HepG2 (cell line): ENCODE results near the gene BIRC5. TPM values are rescaled to one million over a fixed set of nuclear protein-coding genes. Genes with fewer than 3 reads are reported as not detected.

ENCODE experiments used
- ARNT2 ChIP-seq: sonication (generic); formaldehyde crosslinking; IDR thresholded peaks from 2 replicates; pipeline ENCODE4 v1.8.0; 2022; ENCODE audit warnings: mild to moderate bottlenecking, low read depth, missing genetic modification reagents, moderate library complexity
- ATF1 ChIP-seq: IDR thresholded peaks from 2 replicates; pipeline ENCODE4 v1.6.1; 2016; ENCODE audit warnings: mild to moderate bottlenecking, control low read depth
- MED1 ChIP-seq: sonication (generic); formaldehyde crosslinking; IDR thresholded peaks from 2 replicates; pipeline ENCODE4 v1.4.0; 2020; ENCODE audit warnings: missing genetic modification reagents
- MED13 ChIP-seq: sonication (generic); formaldehyde crosslinking; IDR thresholded peaks from 2 replicates; pipeline ENCODE4 v1.5.0; 2020; ENCODE audit warnings: missing genetic modification reagents
- PATZ1 ChIP-seq: sonication (generic); formaldehyde crosslinking; IDR thresholded peaks from 2 replicates; pipeline ENCODE4 v1.4.0; 2020; ENCODE audit warnings: missing genetic modification reagents
- PLSCR1 ChIP-seq: sonication (generic); formaldehyde crosslinking; IDR thresholded peaks from 2 replicates; pipeline ENCODE4 v1.5.0; 2020; ENCODE audit warnings: missing genetic modification reagents, mild to moderate bottlenecking, borderline replicate concordance
- SSRP1 ChIP-seq: IDR thresholded peaks from 2 replicates; pipeline ENCODE4 v1.6.1; 2016; ENCODE audit warnings: control low read depth
- ZFP41 ChIP-seq: sonication (generic); formaldehyde crosslinking; IDR thresholded peaks from 2 replicates; pipeline ENCODE4 v1.4.0; 2020; ENCODE audit warnings: mild to moderate bottlenecking, missing genetic modification reagents, borderline replicate concordance
- ZNF17 ChIP-seq: sonication (generic); formaldehyde crosslinking; IDR thresholded peaks from 2 replicates; pipeline ENCODE4 v1.5.0; 2020; ENCODE audit warnings: mild to moderate bottlenecking, missing genetic modification reagents
- ZNF207 ChIP-seq: fragments of 450-650 bp; IDR thresholded peaks from 2 replicates; pipeline ENCODE4 v1.6.1; 2016; ENCODE audit warnings: antibody characterized with exemption, borderline replicate concordance
- ZNF318 ChIP-seq: sonication (generic); formaldehyde crosslinking; IDR thresholded peaks from 2 replicates; pipeline ENCODE4 v1.4.0; 2020; ENCODE audit warnings: mild to moderate bottlenecking, missing genetic modification reagents
- ZNF746 ChIP-seq: sonication (generic); formaldehyde crosslinking; IDR thresholded peaks from 2 replicates; pipeline ENCODE4 v1.8.0; 2022; ENCODE audit warnings: mild to moderate bottlenecking, missing genetic modification reagents
- ZNF883 ChIP-seq: sonication (generic); formaldehyde crosslinking; IDR thresholded peaks from 2 replicates; pipeline ENCODE4 v1.5.1; 2020; ENCODE audit warnings: mild to moderate bottlenecking, missing genetic modification reagents; ENCODE audit errors: not compliant biosample characterization
- polyA plus RNA-seq, 8 experiments: library from polyadenylated mRNA; depleted of rRNA in 3 of 8; stranded (reverse) in 7 of 8; unstranded in 1 of 8; fragments of >200 nt; fragmentation: Illumina TruSeq in 4 of 8; extraction: Trizol in 4 of 8; gene quantifications; 2 replicates each; pipeline versions ENCODE4 v1.2.1 to v1.2.3, GENCODE V29; 2011 to 2016; ENCODE audit warnings: low read depth in 4 of 8, missing spikeins in 1 of 8, mixed read lengths in 1 of 8; ENCODE audit not compliant: insufficient read depth in 1 of 8
- total RNA-seq, 5 experiments: library from RNA; depleted of rRNA; stranded (reverse); fragments of >200 nt; fragmentation: Illumina TruSeq; extraction: Trizol; gene quantifications; 2 replicates each; pipeline ENCODE4 v1.2.3, GENCODE V29; 2016; ENCODE audit warnings: low read depth in 1 of 5

BIRC5 gene
- total and polyA plus RNA-seq, 2 of the 13 experiments (the other 11 are each of a cell fraction or from before 2014, with no cell fraction given) = 30.3 to 135 TPM

- TF ChIP-seq ZNF883 (CRISPR knock-in tag) (peak; percentile 70), MED13 (no peak), MED1 (CRISPR knock-in tag) (peak; percentile 77), PLSCR1 (CRISPR knock-in tag) (no peak), ZNF746 (CRISPR knock-in tag) (no peak), ARNT2 (CRISPR knock-in tag) (peak; percentile 78; the same call in 1 of the 2 replicates), ZNF318 (CRISPR knock-in tag) (no peak), SSRP1 (CRISPR knock-in tag) (no peak), PATZ1 (CRISPR knock-in tag) (peak; percentile 82), ZNF207 (no peak), ZFP41 (no peak), ZNF17 (CRISPR knock-in tag) (no peak), ATF1 (CRISPR knock-in tag) (no peak)
Measured at GRCh38 chr17:78168242-78168902, 45.7 kb upstream of the BIRC5 start, which contains the start of gene SYNGR2 (continued).
